RWPE2 (cell line): Measurements from ENCODE around the gene NOL8.

Experiments
- ATAC-seq: fragments of 200-7000 bp; cut with Tn5 transposase; 3 replicates; pipeline ENCODE4 v1.9.1; 2021; ENCODE audit warnings: low read depth
- DNase-seq: peaks from one replicate; pipeline ENCODE4 v3.0.0-alpha.2; 2020; ENCODE audit warnings: low spot score
- H3K27ac ChIP-seq: fragments of 450-650 bp; 2 replicates; pipeline ENCODE4 v1.5.1; 2017; ENCODE audit warnings: mild to moderate bottlenecking; ENCODE audit not compliant: poor library complexity, severe bottlenecking
- H3K27me3 ChIP-seq: fragments of 250-450 bp; sonication (Bioruptor Pico); 2 replicates; pipeline ENCODE4 v1.5.1; 2021; ENCODE audit warnings: mild to moderate bottlenecking, moderate library complexity; ENCODE audit not compliant: insufficient read depth, poor library complexity, severe bottlenecking
- H3K36me3 ChIP-seq: fragments of 250-450 bp; sonication (Bioruptor Pico); 2 replicates; pipeline ENCODE4 v1.5.1; 2020; ENCODE audit warnings: low read depth, mild to moderate bottlenecking, moderate library complexity
- H3K4me1 ChIP-seq: fragments of 250-450 bp; sonication (Bioruptor Pico); 2 replicates; pipeline ENCODE4 v1.5.1; 2021; ENCODE audit warnings: mild to moderate bottlenecking, moderate library complexity; ENCODE audit not compliant: insufficient read depth, poor library complexity, severe bottlenecking
- H3K4me3 ChIP-seq: fragments of 250-450 bp; sonication (Bioruptor Pico); 2 replicates; pipeline ENCODE4 v1.5.1; 2021; ENCODE audit warnings: mild to moderate bottlenecking, moderate library complexity; ENCODE audit not compliant: severe bottlenecking
- H3K9me3 ChIP-seq: fragments of 250-450 bp; sonication (Bioruptor Pico); 2 replicates; pipeline ENCODE4 v1.5.1; 2021; ENCODE audit warnings: mild to moderate bottlenecking, moderate library complexity; ENCODE audit not compliant: severe bottlenecking
- TF ChIP-seq, protein P1 (sequence below): fragments of 450-650 bp; IDR thresholded peaks from one replicate; pipeline ENCODE4 v1.5.1; 2017; ENCODE audit warnings: mild to moderate bottlenecking, moderate library complexity; ENCODE audit not compliant: poor library complexity, severe bottlenecking

Gene NOL8

GRCh38 chr9:92300936-92301335 lies 24.2 kb downstream of the NOL8 start:
- H3K36me3 ChIP-seq: peaks cover 89% of the 10 kb centered on the region
- DNase-seq (no peak), ATAC-seq (no peak)
- H3K27me3 ChIP-seq: no peaks in the 10 kb centered on the region
- no peaks in the 10 kb centered on the region for H3K9me3 ChIP-seq
- H3K4me1 ChIP-seq: no peaks in the 10 kb centered on the region
- TF ChIP-seq, protein P1, sequence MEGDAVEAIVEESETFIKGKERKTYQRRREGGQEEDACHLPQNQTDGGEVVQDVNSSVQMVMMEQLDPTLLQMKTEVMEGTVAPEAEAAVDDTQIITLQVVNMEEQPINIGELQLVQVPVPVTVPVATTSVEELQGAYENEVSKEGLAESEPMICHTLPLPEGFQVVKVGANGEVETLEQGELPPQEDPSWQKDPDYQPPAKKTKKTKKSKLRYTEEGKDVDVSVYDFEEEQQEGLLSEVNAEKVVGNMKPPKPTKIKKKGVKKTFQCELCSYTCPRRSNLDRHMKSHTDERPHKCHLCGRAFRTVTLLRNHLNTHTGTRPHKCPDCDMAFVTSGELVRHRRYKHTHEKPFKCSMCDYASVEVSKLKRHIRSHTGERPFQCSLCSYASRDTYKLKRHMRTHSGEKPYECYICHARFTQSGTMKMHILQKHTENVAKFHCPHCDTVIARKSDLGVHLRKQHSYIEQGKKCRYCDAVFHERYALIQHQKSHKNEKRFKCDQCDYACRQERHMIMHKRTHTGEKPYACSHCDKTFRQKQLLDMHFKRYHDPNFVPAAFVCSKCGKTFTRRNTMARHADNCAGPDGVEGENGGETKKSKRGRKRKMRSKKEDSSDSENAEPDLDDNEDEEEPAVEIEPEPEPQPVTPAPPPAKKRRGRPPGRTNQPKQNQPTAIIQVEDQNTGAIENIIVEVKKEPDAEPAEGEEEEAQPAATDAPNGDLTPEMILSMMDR: no peak
- H3K4me3 ChIP-seq: no peak overlapping the region
- no peak overlapping the region for H3K27ac ChIP-seq

DNA sequence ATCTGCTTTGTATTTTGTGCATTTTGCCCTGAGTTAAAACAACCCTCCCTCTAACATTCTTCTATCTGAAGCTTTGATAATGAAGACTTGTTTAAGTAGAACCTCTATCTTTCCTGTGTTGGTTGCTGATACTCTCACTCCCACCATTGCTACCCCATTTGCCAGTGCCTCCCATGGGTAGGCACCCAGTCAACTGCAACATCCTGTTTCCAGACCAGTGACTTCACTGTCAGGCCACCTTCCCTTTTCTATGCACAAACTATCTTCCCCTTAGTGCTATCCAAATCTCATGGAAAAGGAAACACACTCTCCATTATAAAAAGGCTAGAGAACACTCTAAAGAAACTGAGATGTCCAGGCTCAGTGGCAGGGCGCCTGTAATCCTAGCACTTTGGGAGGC lies 26.0 kb downstream of the NOL8 start:
- Histone ChIP-seq H3K4me1 (peaks cover 9% of the 10 kb centered on the region), H3K36me3 (peaks cover 71% of the 10 kb centered on the region), H3K4me3 (no peak overlapping the region), H3K27ac (no peak overlapping the region), H3K27me3 (no peaks in the 10 kb centered on the region), H3K9me3 (no peaks in the 10 kb centered on the region)
- ATAC-seq (no peak), DNase-seq (no peak)
- TF ChIP-seq, protein P1: no peak

DNA sequence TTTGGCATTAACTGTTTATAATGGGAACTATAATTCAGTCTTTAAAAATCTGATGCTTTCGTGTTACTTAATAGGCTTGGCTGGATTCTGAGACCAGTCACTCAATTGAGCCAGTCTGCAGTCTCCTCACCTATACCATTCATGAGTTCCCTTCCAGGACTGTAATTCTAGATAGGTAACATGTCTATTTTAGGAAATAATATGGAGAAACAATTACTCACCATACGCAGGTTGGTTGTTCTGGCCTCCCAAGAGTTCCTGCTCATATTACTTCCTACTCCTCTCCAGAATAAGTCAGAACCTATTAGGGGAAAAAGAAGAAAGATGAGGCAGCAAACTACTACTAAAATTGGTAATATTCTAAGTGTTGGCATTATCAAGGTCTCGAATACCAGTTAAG lies 27.1 kb downstream of the NOL8 start:
- H3K27ac ChIP-seq: no peak overlapping the region
- peaks cover 65% of the 10 kb centered on the region for H3K36me3 ChIP-seq
- no peak overlapping the region for H3K4me3 ChIP-seq
- ATAC-seq (no peak), DNase-seq (no peak)
- TF ChIP-seq, protein P1: no peak
- peaks cover 9% of the 10 kb centered on the region for H3K4me1 ChIP-seq
- H3K27me3 ChIP-seq: no peaks in the 10 kb centered on the region
- no peaks in the 10 kb centered on the region for H3K9me3 ChIP-seq

GRCh38 chr9:92297611-92298010 lies 27.5 kb downstream of the NOL8 start:
- Histone ChIP-seq H3K4me3 (no peak overlapping the region), H3K36me3 (peaks cover 65% of the 10 kb centered on the region), H3K27ac (no peak overlapping the region), H3K9me3 (no peaks in the 10 kb centered on the region), H3K27me3 (no peaks in the 10 kb centered on the region), H3K4me1 (peaks cover 9% of the 10 kb centered on the region)
- ATAC-seq: no peak
- no peak for DNase-seq
- TF ChIP-seq, protein P1: no peak

DNA sequence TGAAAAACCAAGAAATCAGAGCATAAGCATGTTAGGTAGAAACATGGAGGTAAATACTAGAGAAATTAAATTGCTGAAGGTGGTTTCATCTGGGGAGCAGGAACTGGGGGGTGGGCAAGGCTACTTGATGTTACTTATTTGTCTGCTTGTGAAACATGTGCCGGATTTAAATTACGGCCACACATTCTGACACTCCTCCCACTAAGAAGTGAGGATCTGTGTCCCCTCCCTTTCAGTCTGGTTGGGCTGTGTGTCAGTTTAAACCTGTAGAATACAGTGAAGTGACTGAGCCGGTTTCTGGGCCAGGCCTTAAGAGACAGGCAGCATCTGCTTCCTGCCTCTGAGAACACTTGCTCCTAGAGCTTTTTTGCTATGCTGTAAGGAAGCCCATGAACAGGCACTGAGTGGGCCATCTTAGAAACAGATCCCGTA lies 29.3 kb downstream of the NOL8 start:
- Histone ChIP-seq H3K9me3 (no peaks in the 10 kb centered on the region), H3K36me3 (peaks cover 65% of the 10 kb centered on the region), H3K4me1 (peaks cover 17% of the 10 kb centered on the region)

More for the DNA sequence above, 29.3 kb downstream of the NOL8 start:
- TF ChIP-seq, protein P1: no peak
- Histone ChIP-seq H3K27ac (peak overlapping the region; percentile 55), H3K4me3 (no peak overlapping the region), H3K27me3 (no peaks in the 10 kb centered on the region)
- DNase-seq (no peak), ATAC-seq (peak; percentile 17; the same call in 2 of the 3 replicates)
